Endodermal cell (in vitro differentiated cells): Measurements from ENCODE around the gene TGM6. TPM values are rescaled to one million over a fixed set of nuclear protein-coding genes. Genes with fewer than 3 reads are reported as not detected.

Experiments used
- DNase-seq: peaks from one replicate; pipeline ENCODE4 v3.0.0-alpha.2; 2017
- H3K27ac ChIP-seq: 2 replicates; pipeline ENCODE4 v1.5.1; 2013; ENCODE audit warnings: mild to moderate bottlenecking, low read depth, low read length, moderate library complexity
- H3K27me3 ChIP-seq: 2 replicates; pipeline ENCODE4 v1.6.1; 2013; ENCODE audit warnings: mild to moderate bottlenecking, low read length, moderate library complexity; ENCODE audit not compliant: insufficient read depth, control insufficient read depth, poor library complexity, severe bottlenecking
- H3K36me3 ChIP-seq: 2 replicates; pipeline ENCODE4 v1.7.0; 2013; ENCODE audit warnings: mild to moderate bottlenecking, low read length, moderate library complexity; ENCODE audit not compliant: control insufficient read depth, insufficient read depth
- H3K4me1 ChIP-seq: one replicate; pipeline ENCODE4 v1.7.0; 2013; ENCODE audit warnings: low read length; ENCODE audit not compliant: control insufficient read depth, insufficient read depth
- H3K4me3 ChIP-seq: 2 replicates; pipeline ENCODE4 v1.5.1; 2013; ENCODE audit warnings: mild to moderate bottlenecking, low read length, moderate library complexity
- H3K9ac ChIP-seq: 2 replicates; pipeline ENCODE4 v1.6.1; 2013; ENCODE audit warnings: mild to moderate bottlenecking, low read length, moderate library complexity; ENCODE audit not compliant: poor library complexity, severe bottlenecking; ENCODE audit errors: extremely low read depth
- H3K9me3 ChIP-seq: 2 replicates; pipeline ENCODE4 v1.6.1; 2013; ENCODE audit warnings: mild to moderate bottlenecking, low read length, moderate library complexity; ENCODE audit not compliant: control insufficient read depth
- H3K27ac Mint-ChIP-seq: 2 replicates; pipeline ENCODE4 v1.8.0; 2020; ENCODE audit warnings: mixed read lengths
- H3K27me3 Mint-ChIP-seq: 2 replicates; pipeline ENCODE4 v1.8.0; 2021; ENCODE audit warnings: mild to moderate bottlenecking, mixed read lengths; ENCODE audit not compliant: insufficient read depth
- H3K36me3 Mint-ChIP-seq: 2 replicates; pipeline ENCODE4 v1.8.0; 2020; ENCODE audit warnings: low read depth, mixed read lengths
- H3K4me1 Mint-ChIP-seq: 2 replicates; pipeline ENCODE4 v1.8.0; 2020; ENCODE audit warnings: mixed read lengths
- H3K4me3 Mint-ChIP-seq: 2 replicates; pipeline ENCODE4 v1.8.0; 2020; ENCODE audit warnings: mild to moderate bottlenecking, moderate library complexity, mixed read lengths
- H3K9me3 Mint-ChIP-seq: 2 replicates; pipeline ENCODE4 v1.8.0; 2020; ENCODE audit warnings: mild to moderate bottlenecking, mixed read lengths
- WGBS, 2 experiments: methylation state at CpG; one replicate each; pipeline versions ENCODE4 v1.1.5 to v1.1.7; 2013; ENCODE audit warnings: missing lambda C conversion rate in 2 of 2, mixed read lengths in 1 of 2; ENCODE audit not compliant: insufficient coverage in 1 of 2, insufficient read length in 1 of 2; 5-methylcytosine and 5-hydroxymethylcytosine counted together
- total RNA-seq, 2 donors: library from RNA; stranded (reverse); fragmentation: NEBNext Ultra II Directional in 1 of 2; extraction: Animal tissue kit (Norgen Biotek cat#: 25700) in 1 of 2; gene quantifications; 2 replicates in 1 of 2; 3 replicates in 1 of 2; pipeline ENCODE4 v1.2.1, GENCODE V29; 2021
- TF ChIP-seq, protein P1 (sequence below): fragments of 200-600 bp; sonication (generic); conservative IDR thresholded peaks from 2 replicates; pipeline ENCODE4 v1.5.0; 2021; ENCODE audit warnings: antibody characterized with exemption, mild to moderate bottlenecking

The TGM6 gene
- total RNA-seq, 2 donors from 2014 or later = not detected

DNA sequence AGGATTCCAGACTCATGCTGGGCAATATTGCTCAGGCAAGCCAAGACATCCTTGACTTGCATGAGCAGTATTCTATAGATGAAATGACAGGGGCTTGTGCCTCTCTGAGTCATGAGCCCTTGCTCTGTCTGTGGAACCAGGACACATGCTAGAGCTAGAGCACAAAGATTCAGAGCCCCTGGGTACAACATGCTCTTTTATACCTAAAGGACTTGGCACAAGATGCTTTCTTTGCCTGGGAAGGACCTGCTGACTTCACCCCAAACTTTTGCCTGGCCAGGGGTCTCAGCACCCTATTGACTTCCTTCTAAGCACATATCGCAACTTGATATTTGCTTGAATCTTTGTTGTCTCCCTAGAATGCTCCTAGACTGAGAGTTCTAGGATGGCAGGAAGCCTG lies 27.4 kb downstream of the TGM6 start:
- H3K27ac Mint-ChIP-seq = no peak overlapping the region
- no peak overlapping the region for H3K4me3 Mint-ChIP-seq
- no peaks in the 10 kb centered on the region for H3K9me3 ChIP-seq

DNA sequence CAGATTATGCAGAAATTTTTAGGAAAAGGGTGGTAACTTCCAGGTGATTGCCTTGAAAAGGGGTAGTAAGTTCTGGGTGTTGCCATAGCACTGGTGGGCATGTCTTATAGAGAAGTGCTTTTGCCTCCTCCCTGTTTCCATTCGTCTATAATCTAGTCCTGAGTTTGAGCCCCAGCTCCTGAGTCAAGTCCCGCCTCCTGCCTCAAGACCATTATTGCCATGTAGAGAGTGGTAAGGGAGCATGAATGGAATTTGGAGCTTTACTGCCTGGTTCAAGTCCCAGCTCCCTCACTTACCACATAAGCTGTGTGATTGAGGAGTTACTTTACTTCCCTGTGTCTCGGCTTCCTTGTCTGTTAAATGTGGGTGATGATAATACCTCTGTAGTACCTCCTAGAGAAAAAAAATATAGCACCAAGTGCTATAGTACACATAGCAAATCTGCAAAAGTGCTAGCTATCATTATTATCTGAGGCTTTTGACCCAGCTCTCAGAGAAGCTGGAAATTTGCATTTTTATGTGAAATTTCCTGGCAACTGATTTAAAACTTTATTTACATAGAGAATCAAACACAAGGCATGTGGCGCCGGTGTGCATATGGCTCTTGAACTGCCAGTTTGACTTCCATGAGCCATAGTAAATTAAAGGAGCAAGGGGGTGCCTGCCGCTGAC lies 36.0 kb downstream of the TGM6 start:
- TF ChIP-seq, protein P1, sequence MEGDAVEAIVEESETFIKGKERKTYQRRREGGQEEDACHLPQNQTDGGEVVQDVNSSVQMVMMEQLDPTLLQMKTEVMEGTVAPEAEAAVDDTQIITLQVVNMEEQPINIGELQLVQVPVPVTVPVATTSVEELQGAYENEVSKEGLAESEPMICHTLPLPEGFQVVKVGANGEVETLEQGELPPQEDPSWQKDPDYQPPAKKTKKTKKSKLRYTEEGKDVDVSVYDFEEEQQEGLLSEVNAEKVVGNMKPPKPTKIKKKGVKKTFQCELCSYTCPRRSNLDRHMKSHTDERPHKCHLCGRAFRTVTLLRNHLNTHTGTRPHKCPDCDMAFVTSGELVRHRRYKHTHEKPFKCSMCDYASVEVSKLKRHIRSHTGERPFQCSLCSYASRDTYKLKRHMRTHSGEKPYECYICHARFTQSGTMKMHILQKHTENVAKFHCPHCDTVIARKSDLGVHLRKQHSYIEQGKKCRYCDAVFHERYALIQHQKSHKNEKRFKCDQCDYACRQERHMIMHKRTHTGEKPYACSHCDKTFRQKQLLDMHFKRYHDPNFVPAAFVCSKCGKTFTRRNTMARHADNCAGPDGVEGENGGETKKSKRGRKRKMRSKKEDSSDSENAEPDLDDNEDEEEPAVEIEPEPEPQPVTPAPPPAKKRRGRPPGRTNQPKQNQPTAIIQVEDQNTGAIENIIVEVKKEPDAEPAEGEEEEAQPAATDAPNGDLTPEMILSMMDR = no peak
- Histone ChIP-seq H3K4me1 (no peaks in the 10 kb centered on the region), H3K27ac (no peak overlapping the region), H3K36me3 (no peaks in the 10 kb centered on the region), H3K9ac (no peak overlapping the region), H3K4me3 (no peak overlapping the region), H3K27me3 (no peaks in the 10 kb centered on the region), H3K9me3 (no peaks in the 10 kb centered on the region)
- Mint-ChIP-seq H3K27me3 (peaks cover 4% of the 10 kb centered on the region), H3K27ac (no peak overlapping the region), H3K9me3 (no peaks in the 10 kb centered on the region), H3K4me3 (no peak overlapping the region), H3K4me1 (no peaks in the 10 kb centered on the region), H3K36me3 (no peaks in the 10 kb centered on the region)
- 91 to 92% methylated on average over 3 to 5 of the region's 6 CpGs for WGBS, 2 experiments
- no peak for DNase-seq

More for the DNA sequence above, 27.4 kb downstream of the TGM6 start:
- peaks cover 3% of the 10 kb centered on the region for H3K27me3 Mint-ChIP-seq
- H3K4me3 ChIP-seq = no peak overlapping the region
- TF ChIP-seq, protein P1 = no peak
- no peaks in the 10 kb centered on the region for H3K36me3 ChIP-seq
- peaks cover 8% of the 10 kb centered on the region for H3K27me3 ChIP-seq
- 94 to 100% methylated on average over 1 of the region's 1 CpG for WGBS, 2 experiments
- H3K9ac ChIP-seq = no peak overlapping the region
- H3K4me1 Mint-ChIP-seq = peaks cover 5% of the 10 kb centered on the region
- H3K27ac ChIP-seq = no peak overlapping the region
- H3K4me1 ChIP-seq = no peaks in the 10 kb centered on the region
- DNase-seq = no peak
- H3K9me3 Mint-ChIP-seq = peaks cover 10% of the 10 kb centered on the region
- H3K36me3 Mint-ChIP-seq = no peaks in the 10 kb centered on the region

DNA sequence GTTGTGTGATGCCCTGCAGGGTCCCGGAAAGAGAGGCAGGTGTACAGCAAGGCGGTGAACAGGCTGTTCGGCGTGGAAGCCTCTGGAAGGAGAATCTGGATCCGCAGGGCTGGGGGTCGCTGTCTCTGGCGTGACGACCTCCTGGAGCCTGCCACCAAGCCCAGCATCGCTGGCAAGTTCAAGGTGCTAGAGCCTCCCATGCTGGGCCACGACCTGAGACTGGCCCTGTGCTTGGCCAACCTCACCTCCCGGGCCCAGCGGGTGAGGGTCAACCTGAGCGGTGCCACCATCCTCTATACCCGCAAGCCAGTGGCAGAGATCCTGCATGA lies 36.5 kb downstream of the TGM6 start:
- WGBS, 2 experiments = 90 to 98% methylated on average over 9 to 14 of the region's 14 CpGs
- no peaks in the 10 kb centered on the region for H3K4me1 Mint-ChIP-seq
- no peak for DNase-seq
- H3K27me3 Mint-ChIP-seq = peaks cover 3% of the 10 kb centered on the region
- TF ChIP-seq, protein P1 = no peak
- H3K36me3 ChIP-seq = no peaks in the 10 kb centered on the region
- H3K4me3 Mint-ChIP-seq = no peak overlapping the region
- no peaks in the 10 kb centered on the region for H3K4me1 ChIP-seq
- no peak overlapping the region for H3K27ac ChIP-seq
- no peak overlapping the region for H3K27ac Mint-ChIP-seq
- no peak overlapping the region for H3K4me3 ChIP-seq
- H3K36me3 Mint-ChIP-seq = no peaks in the 10 kb centered on the region
- no peak overlapping the region for H3K9ac ChIP-seq
- H3K27me3 ChIP-seq = no peaks in the 10 kb centered on the region
- H3K9me3 ChIP-seq = no peaks in the 10 kb centered on the region
- no peaks in the 10 kb centered on the region for H3K9me3 Mint-ChIP-seq
